Kidney (tissue), 14 donors: Measurements from ENCODE around the gene RNASEH2B. TPM values are rescaled to one million over a fixed set of nuclear protein-coding genes. Genes with fewer than 3 reads are reported as not detected.

Source experiments
- DNase-seq, 5 donors: peaks; one replicate each; pipeline ENCODE4 v3.0.0-alpha.2; 2013 to 2020
- FAIRE-seq: peaks from 2 replicates; lab custom pipeline; 2012; peaks lifted over from hg19 to GRCh38; lab: Jason Lieb, UNC
- H3K27ac ChIP-seq, 2 donors: one replicate each; pipeline ENCODE4 v1.7.0; 2013; ENCODE audit warnings: low read depth in 2 of 2, low read length in 2 of 2, inconsistent platforms in 1 of 2
- H3K27me3 ChIP-seq: one replicate; pipeline ENCODE4 v1.7.1; 2013; ENCODE audit warnings: low read length, inconsistent platforms; ENCODE audit not compliant: control insufficient read depth, insufficient read depth
- H3K36me3 ChIP-seq, 3 donors: one replicate each; pipeline versions ENCODE4 v1.7.0 to v1.7.1; 2013; ENCODE audit warnings: low read length in 3 of 3, control low read depth in 1 of 3, inconsistent platforms in 1 of 3; ENCODE audit not compliant: insufficient read depth in 3 of 3, control insufficient read depth in 2 of 3
- H3K4me1 ChIP-seq, 3 donors: one replicate each; pipeline versions ENCODE4 v1.7.0 to v1.7.1; 2013; ENCODE audit warnings: low read length in 3 of 3, inconsistent platforms in 1 of 3, low read depth in 1 of 3; ENCODE audit not compliant: control insufficient read depth in 2 of 3, insufficient read depth in 2 of 3
- H3K4me3 ChIP-seq, 3 donors: one replicate each; pipeline versions ENCODE4 v1.7.0 to v1.8.1; 2013; ENCODE audit warnings: low read length in 3 of 3, control low read depth in 1 of 3, inconsistent platforms in 1 of 3
- H3K9ac ChIP-seq, 3 donors: one replicate each; pipeline versions ENCODE4 v1.7.0 to v1.7.1; 2013; ENCODE audit warnings: low read length in 3 of 3, control low read depth in 1 of 3, inconsistent platforms in 1 of 3
- H3K9me3 ChIP-seq, 3 donors: one replicate each; pipeline versions ENCODE4 v1.7.0 to v1.7.1; 2013; ENCODE audit warnings: low read length in 3 of 3, control low read depth in 1 of 3, inconsistent platforms in 1 of 3; ENCODE audit not compliant: control insufficient read depth in 2 of 3, insufficient read depth in 1 of 3
- intact Hi-C: fragments of 100-400 bp; cut with DNase I; formaldehyde crosslinking; loops from one replicate; pipeline ENCODE4 v1.11.1; 2022
- polyA plus RNA-seq: library from polyadenylated mRNA; stranded (reverse); fragments of 350-450 nt; fragmentation: Illumina TruSeq; extraction: RNeasy Lipid Tissue Mini Kit (QIAGEN cat#74804); gene quantifications from one replicate; pipeline ENCODE4 v1.2.3, GENCODE V29; 2014; ENCODE audit warnings: low read depth, low replicate concordance; ENCODE audit not compliant: insufficient read depth
- total RNA-seq: library from RNA; stranded (reverse); fragmentation: NEBNext Ultra II Directional; extraction: Animal tissue kit (Norgen Biotek cat#: 25700); gene quantifications from one replicate; pipeline ENCODE4 v1.2.1, GENCODE V29; 2021
- TF ChIP-seq, protein P1 (sequence below): IDR thresholded peaks from 3 replicates; pipeline ENCODE4 v1.5.1; 2012; ENCODE audit warnings: mild to moderate bottlenecking, moderate library complexity, borderline replicate concordance; ENCODE audit not compliant: insufficient read depth; ENCODE audit errors: extremely low read depth
- donor health status: control.
- donor health status: control.
- donor health status: control.
- donor health status: control.
- donor health status: control.
- donor health status: DM: yes; HTN: yes; CAD: no.
- donor health status: Normal renal cell carcinoma (clear cell type).

The RNASEH2B gene
- total and polyA plus RNA-seq, 2 donors from 2014 or later: 32.5 to 37.7 TPM

DNA sequence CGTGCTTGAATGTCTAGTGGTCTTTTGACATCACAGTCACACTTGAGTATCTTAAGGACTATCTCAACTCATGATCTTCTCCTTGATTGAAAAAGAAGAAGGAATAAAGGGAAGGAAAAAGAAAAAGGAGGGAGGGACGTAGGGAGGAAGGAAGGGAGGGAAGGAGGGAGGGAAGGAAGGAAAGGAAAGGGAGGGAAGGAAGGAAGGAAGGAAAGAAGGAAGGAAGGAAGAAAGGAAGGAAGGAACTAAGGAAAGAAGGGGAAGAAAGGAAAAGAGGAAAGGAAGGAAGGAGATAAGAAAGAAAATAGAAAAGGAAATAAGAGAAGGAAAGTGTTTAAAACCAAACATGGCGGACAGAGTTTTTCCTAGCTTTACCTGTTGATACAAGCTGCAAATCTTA lies 64.7 kb downstream of the RNASEH2B start:
- intact Hi-C loops: no loop called here
- Histone ChIP-seq H3K27ac (no peak overlapping the region), H3K4me3 (no peak overlapping the region), H3K9me3 (no peaks in the 10 kb centered on the region), H3K36me3 (peaks cover 0 to 2% (median 0%) of the 10 kb centered on the region in 3 donors), H3K27me3 (no peaks in the 10 kb centered on the region), H3K4me1 (peaks cover 0 to 3% (median 0%) of the 10 kb centered on the region in 3 donors), H3K9ac (no peak overlapping the region)
- DNase-seq: no peak
- TF ChIP-seq, protein P1, sequence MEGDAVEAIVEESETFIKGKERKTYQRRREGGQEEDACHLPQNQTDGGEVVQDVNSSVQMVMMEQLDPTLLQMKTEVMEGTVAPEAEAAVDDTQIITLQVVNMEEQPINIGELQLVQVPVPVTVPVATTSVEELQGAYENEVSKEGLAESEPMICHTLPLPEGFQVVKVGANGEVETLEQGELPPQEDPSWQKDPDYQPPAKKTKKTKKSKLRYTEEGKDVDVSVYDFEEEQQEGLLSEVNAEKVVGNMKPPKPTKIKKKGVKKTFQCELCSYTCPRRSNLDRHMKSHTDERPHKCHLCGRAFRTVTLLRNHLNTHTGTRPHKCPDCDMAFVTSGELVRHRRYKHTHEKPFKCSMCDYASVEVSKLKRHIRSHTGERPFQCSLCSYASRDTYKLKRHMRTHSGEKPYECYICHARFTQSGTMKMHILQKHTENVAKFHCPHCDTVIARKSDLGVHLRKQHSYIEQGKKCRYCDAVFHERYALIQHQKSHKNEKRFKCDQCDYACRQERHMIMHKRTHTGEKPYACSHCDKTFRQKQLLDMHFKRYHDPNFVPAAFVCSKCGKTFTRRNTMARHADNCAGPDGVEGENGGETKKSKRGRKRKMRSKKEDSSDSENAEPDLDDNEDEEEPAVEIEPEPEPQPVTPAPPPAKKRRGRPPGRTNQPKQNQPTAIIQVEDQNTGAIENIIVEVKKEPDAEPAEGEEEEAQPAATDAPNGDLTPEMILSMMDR: no peak
- FAIRE-seq: no peak

DNA sequence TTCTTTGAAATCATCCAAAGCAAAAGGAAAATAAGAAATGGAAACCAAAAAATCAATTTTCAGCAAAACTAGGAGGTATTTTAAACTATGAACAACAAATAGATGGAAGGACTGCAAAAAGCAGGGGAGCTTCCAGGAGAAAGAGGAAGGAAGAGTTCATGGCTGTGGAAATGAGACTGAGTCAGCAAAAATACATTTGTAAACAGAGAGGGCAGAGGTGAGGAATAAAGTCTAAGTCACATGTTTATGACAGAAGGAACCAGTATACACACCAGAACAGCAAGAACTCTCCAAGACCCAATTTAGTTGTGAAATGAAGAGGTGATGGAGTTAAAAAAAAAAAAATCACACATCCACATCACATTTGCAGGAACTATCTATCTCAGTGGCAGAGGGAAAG lies 69.6 kb downstream of the RNASEH2B start:
- DNase-seq: no peak
- Histone ChIP-seq H3K4me3 (no peak overlapping the region), H3K36me3 (no peaks in the 10 kb centered on the region), H3K9ac (no peak overlapping the region), H3K4me1 (peaks cover 0 to 3% (median 0%) of the 10 kb centered on the region in 3 donors), H3K27me3 (no peaks in the 10 kb centered on the region), H3K9me3 (no peaks in the 10 kb centered on the region), H3K27ac (no peak overlapping the region)
- intact Hi-C loops: no loop called here
- no peak for FAIRE-seq
- TF ChIP-seq, protein P1: no peak

DNA sequence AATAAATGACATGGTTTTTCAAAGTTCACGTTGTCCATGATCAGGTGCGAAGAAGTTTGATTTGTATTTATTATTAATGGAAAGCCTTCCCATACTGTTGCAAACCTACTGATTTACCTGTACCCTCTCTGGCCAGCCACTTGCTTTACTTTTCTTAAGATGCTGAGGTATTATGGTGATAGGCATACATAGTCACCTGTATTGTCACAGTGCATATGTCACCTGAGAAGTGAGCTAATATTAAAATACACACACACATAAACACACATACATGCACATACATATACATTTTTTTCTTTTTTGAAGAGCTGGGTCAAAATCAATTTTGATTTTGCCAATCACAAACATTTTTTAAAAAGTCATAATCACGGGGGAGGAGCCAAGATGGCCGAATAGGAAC lies 72.1 kb downstream of the RNASEH2B start:
- TF ChIP-seq, protein P1: no peak
- intact Hi-C loops: no loop called here
- H3K9ac ChIP-seq: no peak overlapping the region
- no peak overlapping the region for H3K27ac ChIP-seq
- no peaks in the 10 kb centered on the region for H3K9me3 ChIP-seq
- H3K27me3 ChIP-seq: no peaks in the 10 kb centered on the region
- H3K4me1 ChIP-seq: peaks cover 0 to 3% (median 0%) of the 10 kb centered on the region in 3 donors
- no peak overlapping the region for H3K4me3 ChIP-seq
- DNase-seq (no peak), FAIRE-seq (no peak)
- H3K36me3 ChIP-seq: no peaks in the 10 kb centered on the region

DNA sequence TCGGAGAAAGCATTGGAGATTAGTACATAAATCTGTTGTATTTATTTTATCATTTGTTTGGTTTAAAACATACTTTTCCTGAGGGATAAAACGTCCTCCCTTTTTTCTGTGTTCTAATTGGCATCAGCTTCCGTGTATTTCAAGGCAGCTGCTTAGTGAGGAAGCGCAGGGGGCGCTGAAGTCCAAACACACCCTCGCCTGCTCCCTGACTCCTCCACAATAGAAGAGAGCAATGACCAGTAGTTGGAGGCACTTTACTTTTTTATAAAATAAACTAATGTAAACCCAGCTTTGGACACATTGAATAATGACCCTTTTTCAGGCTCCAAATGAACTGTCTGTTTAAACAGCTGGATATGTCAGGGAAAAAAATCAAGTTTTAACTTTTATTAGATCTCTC lies 79.9 kb downstream of the RNASEH2B start:
- H3K36me3 ChIP-seq: no peaks in the 10 kb centered on the region
- H3K9ac ChIP-seq: no peak overlapping the region
- FAIRE-seq (no peak), DNase-seq (peak in 3 of 5 donors; percentile 45 to 84 (median 64))
- TF ChIP-seq, protein P1: no peak
- no peak overlapping the region for H3K4me3 ChIP-seq
- H3K9me3 ChIP-seq: no peaks in the 10 kb centered on the region
- no peak overlapping the region for H3K27ac ChIP-seq
- H3K27me3 ChIP-seq: no peaks in the 10 kb centered on the region
- peaks cover 3 to 7% (median 5%) of the 10 kb centered on the region in 3 donors for H3K4me1 ChIP-seq
- intact Hi-C loops: no loop called here
